GM12872 (cell line): ENCODE results near the gene IFIT3.

Experiments
- TF ChIP-seq, protein P1 (sequence below): IDR thresholded peaks from 3 replicates; pipeline ENCODE4 v1.5.1; 2011; ENCODE audit warnings: low read depth, mild to moderate bottlenecking, low read length, moderate library complexity; ENCODE audit not compliant: insufficient read depth

The IFIT3 gene

DNA sequence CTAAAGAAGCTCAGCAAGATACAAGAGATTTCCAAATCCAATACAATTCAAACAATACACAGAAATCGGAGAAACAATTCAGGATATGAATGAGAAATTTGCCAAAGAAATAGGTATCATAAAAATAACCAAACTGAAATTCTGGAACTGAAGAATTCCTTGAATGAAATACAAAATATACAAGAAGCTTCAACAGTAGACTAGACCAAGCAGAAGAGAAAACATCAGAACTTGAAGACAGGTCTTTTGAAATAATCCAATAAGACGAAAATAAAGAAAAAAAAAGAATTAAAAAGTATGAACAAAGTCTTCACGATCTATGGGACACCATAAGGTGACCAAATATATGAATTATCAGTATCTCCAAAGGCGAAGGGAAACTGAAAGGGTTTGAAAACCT, 28.8 kb upstream of the IFIT3 start:
- TF ChIP-seq, protein P1, sequence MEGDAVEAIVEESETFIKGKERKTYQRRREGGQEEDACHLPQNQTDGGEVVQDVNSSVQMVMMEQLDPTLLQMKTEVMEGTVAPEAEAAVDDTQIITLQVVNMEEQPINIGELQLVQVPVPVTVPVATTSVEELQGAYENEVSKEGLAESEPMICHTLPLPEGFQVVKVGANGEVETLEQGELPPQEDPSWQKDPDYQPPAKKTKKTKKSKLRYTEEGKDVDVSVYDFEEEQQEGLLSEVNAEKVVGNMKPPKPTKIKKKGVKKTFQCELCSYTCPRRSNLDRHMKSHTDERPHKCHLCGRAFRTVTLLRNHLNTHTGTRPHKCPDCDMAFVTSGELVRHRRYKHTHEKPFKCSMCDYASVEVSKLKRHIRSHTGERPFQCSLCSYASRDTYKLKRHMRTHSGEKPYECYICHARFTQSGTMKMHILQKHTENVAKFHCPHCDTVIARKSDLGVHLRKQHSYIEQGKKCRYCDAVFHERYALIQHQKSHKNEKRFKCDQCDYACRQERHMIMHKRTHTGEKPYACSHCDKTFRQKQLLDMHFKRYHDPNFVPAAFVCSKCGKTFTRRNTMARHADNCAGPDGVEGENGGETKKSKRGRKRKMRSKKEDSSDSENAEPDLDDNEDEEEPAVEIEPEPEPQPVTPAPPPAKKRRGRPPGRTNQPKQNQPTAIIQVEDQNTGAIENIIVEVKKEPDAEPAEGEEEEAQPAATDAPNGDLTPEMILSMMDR, result no peak

DNA sequence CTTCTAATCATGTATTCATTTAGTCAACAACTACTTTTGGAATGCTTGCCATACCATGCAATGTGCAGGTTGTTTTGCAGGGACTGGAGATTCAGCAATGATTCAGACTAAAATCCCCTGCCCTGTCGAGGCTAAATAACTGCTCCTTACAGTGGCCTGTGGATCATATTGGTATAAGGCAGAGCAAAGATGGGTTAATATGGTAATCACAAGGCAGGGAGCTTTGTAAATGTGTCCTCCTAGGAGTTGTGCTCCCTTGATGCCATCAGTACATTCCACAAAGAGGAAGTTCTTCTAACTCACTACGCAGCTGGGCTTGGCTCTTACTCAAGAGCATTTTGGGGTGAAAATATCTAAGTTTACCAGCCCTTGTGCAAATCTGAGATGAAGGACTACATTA, 26.6 kb upstream of the IFIT3 start:
- TF ChIP-seq, protein P1, result no peak

DNA sequence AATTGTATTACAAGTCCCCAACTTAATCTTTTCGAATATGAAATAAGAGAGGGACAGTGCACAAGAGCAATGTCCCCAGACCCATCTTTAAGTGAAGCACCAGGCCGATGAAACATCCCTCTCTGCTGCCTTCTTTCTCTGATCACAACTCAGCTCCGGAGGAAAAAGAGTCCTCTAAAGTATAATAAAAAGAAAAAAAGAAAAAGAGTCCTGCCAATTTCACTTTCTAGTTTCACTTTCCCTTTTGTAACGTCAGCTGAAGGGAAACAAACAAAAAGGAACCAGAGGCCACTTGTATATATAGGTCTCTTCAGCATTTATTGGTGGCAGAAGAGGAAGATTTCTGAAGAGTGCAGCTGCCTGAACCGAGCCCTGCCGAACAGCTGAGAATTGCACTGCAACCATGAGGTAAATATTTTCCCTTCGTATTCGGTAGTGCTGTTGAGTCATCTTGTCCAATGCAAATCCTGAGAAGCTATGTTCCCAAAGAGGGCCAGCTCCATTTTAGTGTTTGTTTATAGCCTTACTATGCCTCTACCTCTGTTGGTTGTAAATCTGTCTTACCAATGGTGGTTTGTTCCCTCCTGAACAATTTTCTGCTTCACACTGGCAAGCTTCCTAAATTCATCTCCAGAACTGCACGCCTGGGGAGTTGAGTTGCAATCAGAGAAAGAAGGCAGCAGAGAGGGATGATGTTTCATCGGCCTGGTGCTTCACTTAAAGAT, 25.9 kb upstream of the IFIT3 start, which contains the start of gene IFIT2:
IFIT2 (plus strand) TSS at position 326 of the 725 bp plus-strand sequence; CDS start at position 404, 78 bp downstream.
- TF ChIP-seq, protein P1, result no peak

DNA sequence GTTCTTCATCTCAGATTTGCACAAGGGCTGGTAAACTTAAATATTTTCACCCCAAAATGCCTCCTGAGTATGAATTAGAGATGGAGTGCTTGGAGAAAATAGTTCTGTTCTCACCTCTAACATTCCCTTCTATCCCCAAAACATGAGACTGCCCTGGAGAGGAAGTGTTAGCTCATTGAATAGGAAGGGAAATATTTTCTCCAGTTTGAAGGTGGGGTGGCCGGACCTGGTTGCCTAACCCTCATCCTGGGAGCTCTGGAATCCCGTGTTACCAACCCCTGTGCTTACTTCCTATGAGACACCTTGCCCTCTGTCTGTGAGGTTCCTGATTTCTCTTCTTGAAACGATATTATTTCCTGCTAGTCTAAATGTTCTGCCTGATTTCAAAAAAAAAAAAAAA, 25.2 kb upstream of the IFIT3 start:
- TF ChIP-seq, protein P1, result no peak

DNA sequence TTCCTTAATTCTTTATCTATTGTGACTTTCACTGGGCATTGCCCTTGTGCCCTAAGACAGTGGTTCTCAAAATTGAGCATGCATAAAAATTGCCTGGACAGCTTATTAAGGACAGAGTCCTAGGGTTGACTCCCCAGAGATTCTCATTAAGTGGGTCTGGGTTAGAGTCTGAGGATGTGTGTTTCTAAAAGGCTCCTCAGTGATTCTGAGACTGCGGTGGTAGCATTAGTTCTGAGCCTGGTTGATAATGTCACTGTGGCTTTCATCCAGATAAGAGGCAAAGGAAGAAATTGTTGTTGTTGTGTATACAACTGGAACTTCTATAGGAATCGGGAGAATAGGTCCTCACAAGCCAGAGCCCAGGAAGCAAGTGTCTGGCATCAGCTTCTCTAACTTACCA, 24.6 kb upstream of the IFIT3 start:
- TF ChIP-seq, protein P1, result no peak

DNA sequence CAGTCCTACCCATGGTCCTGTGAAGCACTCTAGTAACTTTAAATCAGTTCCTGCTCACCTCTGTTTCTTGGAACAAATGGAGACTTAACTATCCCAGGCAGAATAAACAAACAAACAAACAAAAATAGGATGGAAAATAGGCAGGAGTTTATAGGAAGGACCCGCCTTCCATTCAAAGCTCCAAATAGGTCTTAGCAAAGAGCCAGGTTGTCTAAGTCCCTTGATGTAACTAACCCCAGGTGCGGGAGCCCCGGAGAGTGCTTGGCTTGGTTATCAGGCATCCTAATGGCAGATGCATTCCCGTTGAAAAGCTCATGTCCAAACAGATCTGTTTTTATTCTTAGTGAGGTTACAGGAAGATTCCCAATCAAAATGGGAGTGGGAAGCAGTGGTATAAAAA, 23.8 kb upstream of the IFIT3 start:
- TF ChIP-seq, protein P1, result no peak

DNA sequence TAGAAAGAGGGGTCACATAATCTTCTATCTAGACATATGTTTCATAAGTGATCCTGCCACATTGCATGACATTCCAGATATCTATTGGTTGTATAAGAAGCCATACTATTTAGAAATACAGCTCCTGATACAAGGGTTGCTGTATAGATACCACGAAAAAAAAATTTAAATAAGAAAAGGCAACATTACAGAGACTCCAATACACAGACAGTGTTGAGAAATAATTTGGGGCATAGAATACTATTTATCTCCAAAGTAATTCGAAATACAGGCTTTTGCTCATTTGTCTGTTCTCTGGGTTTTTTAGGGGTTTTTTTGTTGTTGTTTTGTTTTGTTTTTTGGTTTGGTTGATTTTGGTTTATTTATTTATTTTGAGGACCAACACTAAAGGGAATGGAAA, 23.4 kb upstream of the IFIT3 start:
- TF ChIP-seq, protein P1, result no peak

DNA sequence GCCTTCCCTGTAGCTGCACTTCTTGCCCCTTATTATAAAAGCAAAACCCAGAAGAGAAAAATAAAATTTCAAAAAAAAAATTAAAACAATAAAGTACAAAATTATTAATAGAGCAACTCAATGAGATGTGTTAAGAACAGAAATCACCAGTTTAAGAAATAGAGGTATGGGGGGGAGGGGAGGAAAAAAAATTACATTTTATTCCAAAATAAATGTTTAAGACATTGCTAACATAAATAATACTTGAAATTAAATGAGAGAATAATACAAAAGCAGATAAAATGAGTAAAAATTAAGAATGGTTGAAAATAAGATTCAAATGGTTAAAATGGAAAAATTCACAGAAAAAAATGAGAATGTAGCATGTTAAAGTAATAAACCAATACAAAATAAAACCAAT, 22.9 kb upstream of the IFIT3 start:
- TF ChIP-seq, protein P1, result no peak
